IMR-90 (cell line): Measurements from ENCODE around the gene EDA. TPM values are rescaled to one million over a fixed set of nuclear protein-coding genes. Genes with fewer than 3 reads are reported as not detected.

Experiments used
- ATAC-seq: fragments of 200-7000 bp; cut with Tn5 transposase; 2 replicates; pipeline ENCODE4 v1.9.1; 2020; ENCODE audit warnings: low read depth, mild to moderate bottlenecking, moderate library complexity
- BruUV-seq: library from RNA; stranded (reverse); fragments of 400-500 nt; replicated peaks from 2 replicates; lab custom pipeline; 2021; lab: Mats Ljungman, UMichigan
- CTCF ChIA-PET: fragments of 300-600 bp; formaldehyde crosslinking; extraction: SDS; loops from one replicate; lab custom pipeline; 2021; ENCODE audit warnings: antibody characterized with exemption; lab: Yijun Ruan, JAX
- POLR2A ChIA-PET: fragments of 300-600 bp; sonication (Branson Sonifier 250); formaldehyde crosslinking; loops from one replicate; lab custom pipeline; 2022; ENCODE audit warnings: antibody characterized with exemption; ENCODE audit not compliant: unreplicated experiment; lab: Charles Lee
- DNase-seq: peaks from one replicate; pipeline ENCODE4 v3.0.0; 2013
- H2AFZ ChIP-seq: replicated peaks from 2 replicates; pipeline ENCODE3; 2013; ENCODE audit warnings: low read length, mild to moderate bottlenecking; ENCODE audit not compliant: poor library complexity
- H2AK5ac ChIP-seq: 2 replicates; pipeline ENCODE4 v1.6.1; 2013; ENCODE audit warnings: low read depth, low read length, inconsistent platforms
- H2AK9ac ChIP-seq: replicated peaks from 2 replicates; pipeline ENCODE3; 2013; ENCODE audit warnings: mild to moderate bottlenecking, low read depth, low read length, moderate library complexity; ENCODE audit not compliant: poor library complexity
- H2BK120ac ChIP-seq: 2 replicates; pipeline ENCODE4 v1.6.1; 2013; ENCODE audit warnings: low read depth, low read length, inconsistent platforms
- H2BK15ac ChIP-seq: 3 replicates; pipeline ENCODE4 v1.6.1; 2013; ENCODE audit warnings: low read depth, low read length, inconsistent platforms
- H2BK20ac ChIP-seq: 2 replicates; pipeline ENCODE4 v1.6.1; 2013; ENCODE audit warnings: low read depth, mild to moderate bottlenecking, inconsistent platforms, low read length, moderate library complexity
- H2BK5ac ChIP-seq: 2 replicates; pipeline ENCODE4 v1.6.1; 2013; ENCODE audit warnings: mild to moderate bottlenecking, low read depth, low read length, inconsistent platforms; ENCODE audit not compliant: poor library complexity, severe bottlenecking
- H3K14ac ChIP-seq: replicated peaks from 2 replicates; pipeline ENCODE4 v1.6.1; 2013; ENCODE audit warnings: low read depth, low read length, inconsistent platforms
- H3K18ac ChIP-seq: 2 replicates; pipeline ENCODE4 v1.6.1; 2013; ENCODE audit warnings: low read depth, low read length, control low read depth
- H3K23ac ChIP-seq: 2 replicates; pipeline ENCODE4 v1.6.1; 2013; ENCODE audit warnings: low read depth, low read length, inconsistent platforms
- H3K27ac ChIP-seq: 2 replicates; pipeline ENCODE4 v1.5.1; 2013; ENCODE audit warnings: mild to moderate bottlenecking, control low read depth, low read length; ENCODE audit not compliant: insufficient read depth
- H3K27me3 ChIP-seq: 2 replicates; pipeline ENCODE4 v1.6.1; 2013; ENCODE audit warnings: low read length; ENCODE audit not compliant: control insufficient read depth, insufficient read depth
- H3K36me3 ChIP-seq: 2 replicates; pipeline ENCODE4 v1.6.1; 2013; ENCODE audit warnings: low read length, mixed read lengths; ENCODE audit not compliant: control insufficient read depth, insufficient read depth
- H3K4ac ChIP-seq: 2 replicates; pipeline ENCODE4 v1.6.1; 2013; ENCODE audit warnings: low read depth, low read length, inconsistent platforms
- H3K4me1 ChIP-seq: 2 replicates; pipeline ENCODE4 v1.6.1; 2013; ENCODE audit warnings: low read length, mixed read lengths; ENCODE audit not compliant: control insufficient read depth, insufficient read depth
- H3K4me2 ChIP-seq: 2 replicates; pipeline ENCODE4 v1.6.1; 2013; ENCODE audit warnings: low read depth, mild to moderate bottlenecking, control low read depth, low read length, moderate library complexity
- H3K4me3 ChIP-seq: 2 replicates; pipeline ENCODE4 v1.5.1; 2013; ENCODE audit warnings: low read depth, mild to moderate bottlenecking, control low read depth, low read length, moderate library complexity; ENCODE audit not compliant: insufficient read depth
- H3K56ac ChIP-seq: 2 replicates; pipeline ENCODE4 v1.6.1; 2013; ENCODE audit warnings: low read length, inconsistent platforms; ENCODE audit not compliant: insufficient read depth; ENCODE audit errors: extremely low read depth
- H3K79me1 ChIP-seq, 2 experiments: 2 replicates each; pipeline ENCODE4 v1.6.1; 2013; ENCODE audit warnings: low read length in 2 of 2, inconsistent platforms in 1 of 2, low read depth in 1 of 2
- H3K9ac ChIP-seq: 2 replicates; pipeline ENCODE4 v1.6.1; 2013; ENCODE audit warnings: low read depth, low read length, control low read depth
- H3K9me1 ChIP-seq: 2 replicates; pipeline ENCODE4 v1.6.1; 2013; ENCODE audit warnings: low read length, inconsistent platforms; ENCODE audit not compliant: insufficient read depth
- H3K9me3 ChIP-seq: 2 replicates; pipeline ENCODE4 v1.6.1; 2013; ENCODE audit warnings: low read length; ENCODE audit not compliant: control insufficient read depth, insufficient read depth
- H4K20me1 ChIP-seq: 2 replicates; pipeline ENCODE4 v1.6.1; 2013; ENCODE audit warnings: low read length, inconsistent platforms; ENCODE audit not compliant: insufficient read depth
- H4K5ac ChIP-seq: 2 replicates; pipeline ENCODE4 v1.6.1; 2013; ENCODE audit warnings: mild to moderate bottlenecking, low read depth, low read length, control low read depth
- H4K8ac ChIP-seq, 2 experiments: 2 replicates each; pipeline ENCODE4 v1.6.1; 2013; ENCODE audit warnings: low read depth in 2 of 2, low read length in 2 of 2, control low read depth in 1 of 2, inconsistent platforms in 1 of 2
- H4K91ac ChIP-seq: 2 replicates; pipeline ENCODE4 v1.6.1; 2013; ENCODE audit warnings: low read depth, low read length, inconsistent platforms; ENCODE audit not compliant: insufficient read depth
- BHLHE40 ChIP-seq: fragments of 150-350 bp; IDR thresholded peaks from 2 replicates; pipeline ENCODE4 v1.6.1; 2016; ENCODE audit warnings: mild to moderate bottlenecking, low read depth, low read length
- CHD1 ChIP-seq: IDR thresholded peaks from 2 replicates; pipeline ENCODE4 v1.6.1; 2012; ENCODE audit warnings: low read depth, low read length, improper control_type of control experiment
- WGBS, 2 experiments: methylation state at CpG; one replicate each; pipeline versions ENCODE4 v1.1.5 to v1.1.7; 2013; ENCODE audit warnings: missing lambda C conversion rate in 2 of 2; ENCODE audit not compliant: insufficient read length in 1 of 2; ENCODE audit errors: extremely low coverage in 2 of 2; 5-methylcytosine and 5-hydroxymethylcytosine counted together
- dilution Hi-C: fragments of 300-500 bp; cut with HindIII; formaldehyde crosslinking; loops from one replicate; pipeline ENCODE4 v1.14.3; 2018; ENCODE audit warnings: low sequenced_read_pairs; ENCODE audit not compliant: unreplicated experiment
- in situ Hi-C: fragments of 300-500 bp; cut with MboI; formaldehyde crosslinking; loops from 3 replicates; pipeline ENCODE4 v1.14.3; 2019; ENCODE audit warnings: low sequenced_read_pairs, inconsistent platforms, mixed read lengths
- intact Hi-C: fragments of 100-400 bp; cut with micrococcal nuclease; formaldehyde crosslinking; loops from 2 replicates; pipeline ENCODE4 v1.10.0; 2022
- polyA plus RNA-seq, 3 experiments: library from polyadenylated mRNA; depleted of rRNA; stranded (reverse); fragments of >200 nt; gene quantifications; 2 replicates each; pipeline ENCODE4 v1.2.3, GENCODE V29; 2012; ENCODE audit warnings: low replicate concordance in 1 of 3
- total RNA-seq: library from RNA; depleted of rRNA; stranded (reverse); fragments of >200 nt; gene quantifications from 2 replicates; pipeline ENCODE4 v1.2.3, GENCODE V29; 2012

The EDA gene
- total and polyA plus RNA-seq, 2 of the 4 experiments (the other 2 are of a cell fraction): under 0.01 TPM; not detected in 1

DNA sequence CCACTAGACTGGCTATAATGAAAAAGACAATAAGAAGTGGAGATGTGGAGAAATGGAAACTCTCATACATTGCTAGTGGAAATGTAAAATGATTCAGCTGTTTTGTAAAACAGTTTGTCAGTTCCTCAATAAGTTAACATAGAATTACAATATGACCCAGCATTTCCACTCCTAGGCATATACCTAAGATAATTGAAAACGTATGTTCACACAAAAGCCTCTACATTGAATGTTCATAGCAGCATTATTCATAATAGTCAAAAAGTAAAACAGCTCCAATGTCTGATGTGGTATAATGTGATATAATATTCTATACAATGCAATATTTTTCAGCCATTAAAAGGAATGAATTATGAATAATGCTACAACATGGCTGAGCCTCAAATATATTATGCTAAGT lies 10.2 kb downstream of the EDA start:
- no CpG with 5 or more reads among the region's 1 CpG for WGBS, 2 experiments
- TF ChIP-seq CHD1 (no peak), BHLHE40 (no peak)
- Histone ChIP-seq H3K79me1 (no peaks in the 10 kb centered on the region), H2BK120ac (no peak overlapping the region), H4K8ac (no peak overlapping the region), H3K9me1 (no peaks in the 10 kb centered on the region), H3K4me2 (no peak overlapping the region), H3K4me3 (no peak overlapping the region), H3K18ac (no peak overlapping the region), H2AK5ac (no peak overlapping the region), H2BK5ac (no peak overlapping the region), H3K9me3 (0 out of 2 replicates have a peak, but pooled peaks cover 2% of the 10 kb centered on the region), H3K14ac (no peak overlapping the region), H2BK15ac (no peak overlapping the region), H4K20me1 (no peaks in the 10 kb centered on the region), H4K91ac (no peak overlapping the region), H3K23ac (no peak overlapping the region), H3K56ac (no peak overlapping the region), H2BK20ac (no peak overlapping the region), H3K4ac (no peak overlapping the region), H3K9ac (no peak overlapping the region), H3K27ac (no peak overlapping the region), H2AK9ac (no peak overlapping the region), H3K36me3 (no peaks in the 10 kb centered on the region), H3K4me1 (no peaks in the 10 kb centered on the region), H3K27me3 (peaks cover 2% of the 10 kb centered on the region; the same call in 1 of the 2 replicates), H4K5ac (no peak overlapping the region), H2AFZ (no peak overlapping the region)
- dilution Hi-C loops: no loop called here
- ATAC-seq (no peak), DNase-seq (no peak)
- ChIA-PET CTCF (no interaction called here), POLR2A (no interaction called here)
- BruUV-seq: no TSS peak
- in situ Hi-C loops: no loop called here
- intact Hi-C loops: no loop called here
